GM12878 (cell line): Measurements from ENCODE around the gene TRHDE. TPM values are rescaled to one million over a fixed set of nuclear protein-coding genes. Genes with fewer than 3 reads are reported as not detected.

ENCODE experiments used
- ATAC-seq: fragments of 200-7000 bp; cut with Tn5 transposase; 3 replicates; pipeline ENCODE4 v1.9.1; 2020; ENCODE audit warnings: mild to moderate bottlenecking, moderate library complexity
- BruUV-seq: library from RNA; stranded (reverse); fragments of 400-500 nt; replicated peaks from 2 replicates; lab custom pipeline; 2021; lab: Mats Ljungman, UMichigan
- CTCF ChIA-PET: fragments of 300-600 bp; sonication (Branson Sonifier 250); formaldehyde crosslinking; extraction: SDS; loops from one replicate; lab custom pipeline; 2021; ENCODE audit warnings: inconsistent platforms; lab: Yijun Ruan, JAX
- POLR2A ChIA-PET: fragments of 350-600 bp; formaldehyde crosslinking; extraction: SDS; loops from one replicate; lab custom pipeline; 2021; ENCODE audit warnings: inconsistent platforms; lab: Charles Lee
- RAD21 ChIA-PET: fragments of 300-600 bp; sonication (Branson Sonifier 250); formaldehyde crosslinking; loops from one replicate; lab custom pipeline; 2023; ENCODE audit warnings: antibody characterized with exemption; ENCODE audit not compliant: unreplicated experiment; lab: Charles Lee
- SMC1A ChIA-PET: fragments of 300-600 bp; sonication (Branson Sonifier 250); formaldehyde crosslinking; loops from one replicate; lab custom pipeline; 2023; ENCODE audit not compliant: unreplicated experiment, uncharacterized antibody; lab: Charles Lee
- DNase-seq: peaks from one replicate; pipeline ENCODE4 v3.0.0-alpha.2; 2011; ENCODE audit warnings: low read depth, low spot score
- FAIRE-seq: peaks from 3 replicates; lab custom pipeline; 2011; peaks lifted over from hg19 to GRCh38; lab: Jason Lieb, UNC
- H2AFZ ChIP-seq: 2 replicates; pipeline ENCODE4 v1.6.0; 2011; ENCODE audit warnings: low read depth, low read length, control low read depth; ENCODE audit not compliant: control insufficient read depth
- H3K27ac ChIP-seq: 2 replicates; pipeline ENCODE4 v1.5.1; 2011; ENCODE audit warnings: control low read depth; ENCODE audit not compliant: control insufficient read depth, insufficient read depth
- H3K27me3 ChIP-seq, 2 experiments: replicated peaks in 1 of 2; 2 replicates each; pipeline versions ENCODE4 v1.6.0 to v1.6.1; 2011; ENCODE audit warnings: low read length in 1 of 2; ENCODE audit not compliant: control insufficient read depth in 2 of 2, insufficient read depth in 2 of 2
- H3K36me3 ChIP-seq, 2 experiments: 2 replicates each; pipeline ENCODE4 v1.5.1; 2011; ENCODE audit warnings: low read length in 1 of 2; ENCODE audit not compliant: control insufficient read depth in 2 of 2, insufficient read depth in 2 of 2
- H3K4me1 ChIP-seq: 2 replicates; pipeline ENCODE4 v1.6.1; 2011; ENCODE audit warnings: mild to moderate bottlenecking, low read length, moderate library complexity, mixed read lengths; ENCODE audit not compliant: control insufficient read depth, insufficient read depth
- H3K4me2 ChIP-seq: 2 replicates; pipeline ENCODE4 v1.6.0; 2011; ENCODE audit warnings: control low read depth; ENCODE audit not compliant: control insufficient read depth, insufficient read depth
- H3K4me3 ChIP-seq: fragments of 200-600 bp; sonication (generic); 2 replicates; pipeline ENCODE4 v1.5.1; 2016
- H3K79me2 ChIP-seq: 2 replicates; pipeline ENCODE4 v1.6.0; 2011; ENCODE audit warnings: low read length; ENCODE audit not compliant: control insufficient read depth, insufficient read depth
- H3K9ac ChIP-seq: 2 replicates; pipeline ENCODE4 v1.8.0; 2011; ENCODE audit warnings: low read length, control low read depth, mixed read lengths; ENCODE audit not compliant: control insufficient read depth, insufficient read depth
- H3K9me3 ChIP-seq: replicated peaks from 3 replicates; pipeline ENCODE4 v1.5.1; 2011; ENCODE audit warnings: mild to moderate bottlenecking, low read length; ENCODE audit not compliant: control insufficient read depth, insufficient read depth
- H4K20me1 ChIP-seq: 2 replicates; pipeline ENCODE4 v1.6.0; 2011; ENCODE audit not compliant: control insufficient read depth, insufficient read depth
- CBX3 ChIP-seq: fragments of 200-600 bp; sonication (generic); IDR thresholded peaks from 2 replicates; pipeline ENCODE4 v1.6.1; 2016; ENCODE audit warnings: low read depth, borderline replicate concordance
- GATAD2B ChIP-seq: fragments of 450-650 bp; conservative IDR thresholded peaks from 2 replicates; pipeline ENCODE4 v1.6.1; 2017; ENCODE audit warnings: low read depth, mild to moderate bottlenecking, moderate library complexity
- MEF2A ChIP-seq: IDR thresholded peaks from 2 replicates; pipeline ENCODE4 v1.6.1; 2011; ENCODE audit warnings: low read depth, mild to moderate bottlenecking, low read length, moderate library complexity; ENCODE audit not compliant: insufficient read depth
- NFIC ChIP-seq: IDR thresholded peaks from 2 replicates; pipeline ENCODE4 v1.6.1; 2012; ENCODE audit warnings: low read depth, mild to moderate bottlenecking, inconsistent platforms, low read length, moderate library complexity
- RAD21 ChIP-seq: IDR thresholded peaks from 2 replicates; pipeline ENCODE4 v1.6.1; 2011; ENCODE audit warnings: mild to moderate bottlenecking, low read depth, low read length, moderate library complexity; ENCODE audit not compliant: insufficient read depth
- SREBF2 ChIP-seq: IDR thresholded peaks from 2 replicates; pipeline ENCODE4 v1.6.1; 2012; ENCODE audit warnings: mild to moderate bottlenecking, low read length
- STAT3 ChIP-seq: IDR thresholded peaks from 2 replicates; pipeline ENCODE4 v1.6.1; 2011; ENCODE audit warnings: low read depth, low read length, improper control_type of control experiment
- YBX1 ChIP-seq: fragments of 450-650 bp; IDR thresholded peaks from 2 replicates; pipeline ENCODE4 v1.6.1; 2016; ENCODE audit warnings: antibody characterized with exemption
- ZBED1 ChIP-seq: IDR thresholded peaks from 2 replicates; pipeline ENCODE4 v1.6.1; 2016; ENCODE audit warnings: borderline replicate concordance
- WGBS: methylation state at CpG from one replicate; pipeline ENCODE4 v1.1.6; 2016; ENCODE audit warnings: low lambda C conversion rate; ENCODE audit not compliant: insufficient replicate concordance, insufficient coverage; ENCODE audit errors: missing lambda C conversion rate; 5-methylcytosine and 5-hydroxymethylcytosine counted together
- in situ Hi-C: fragments of 300-500 bp; cut with MboI; formaldehyde crosslinking; loops from 9 replicates; pipeline ENCODE4 v1.14.3; 2018; ENCODE audit warnings: mixed read lengths
- intact Hi-C: fragments of 100-400 bp; cut with micrococcal nuclease; formaldehyde crosslinking; loops from one replicate; pipeline ENCODE4 v1.14.2; 2022; ENCODE audit not compliant: unreplicated experiment
- polyA plus RNA-seq, 11 experiments: library from polyadenylated mRNA; depleted of rRNA in 4 of 11; unstranded in 6 of 11; stranded (reverse) in 5 of 11; fragments of >200 nt; fragmentation: Nextera tagmentation in 4 of 11; fragmentation: Illumina TruSeq in 1 of 11; extraction: Ambion mirVana in 4 of 11; extraction: Trizol in 1 of 11; gene quantifications; 1 replicate in 1 of 11; 2 replicates in 10 of 11; pipeline versions ENCODE4 v1.2.1 to v1.2.3, GENCODE V29; 2011 to 2016; ENCODE audit warnings: inconsistent platforms in 2 of 11, missing spikeins in 2 of 11, low read depth in 1 of 11
- total RNA-seq, 4 experiments: library from RNA; depleted of rRNA in 3 of 4; stranded (reverse); fragments of >200 nt in 3 of 4; fragmentation: Illumina TruSeq in 1 of 4; extraction: Trizol in 1 of 4; gene quantifications; 2 replicates each; pipeline versions ENCODE4 v1.2.1 to v1.2.3, GENCODE V29; 2013 to 2021
- TF ChIP-seq, protein P1 (sequence below): IDR thresholded peaks from 2 replicates; pipeline ENCODE4 v1.6.1; 2011; ENCODE audit warnings: borderline replicate concordance, low read depth, mild to moderate bottlenecking, moderate library complexity, low read length; ENCODE audit not compliant: insufficient read depth, poor library complexity, severe bottlenecking
- TF ChIP-seq, protein P2 (sequence below): fragments of 450-650 bp; IDR thresholded peaks from 2 replicates; pipeline ENCODE4 v1.6.1; 2016; ENCODE audit warnings: mild to moderate bottlenecking
- TF ChIP-seq, protein P3 (sequence below), 3 experiments: IDR thresholded peaks in 2 of 3; conservative IDR thresholded peaks in 1 of 3; 2 replicates each; pipeline ENCODE4 v1.5.1; 2011; ENCODE audit warnings: low read depth in 3 of 3, low read length in 3 of 3, mild to moderate bottlenecking in 3 of 3, control low read depth in 2 of 3, moderate library complexity in 2 of 3, inconsistent platforms in 1 of 3, mixed read lengths in 1 of 3; ENCODE audit not compliant: control insufficient read depth in 2 of 3, insufficient read depth in 1 of 3; ENCODE audit errors: extremely low read depth in 1 of 3

Gene TRHDE
- total and polyA plus RNA-seq, 10 of the 15 experiments (the other 5 are each of a cell fraction or from before 2014, with no cell fraction given) = not detected

DNA sequence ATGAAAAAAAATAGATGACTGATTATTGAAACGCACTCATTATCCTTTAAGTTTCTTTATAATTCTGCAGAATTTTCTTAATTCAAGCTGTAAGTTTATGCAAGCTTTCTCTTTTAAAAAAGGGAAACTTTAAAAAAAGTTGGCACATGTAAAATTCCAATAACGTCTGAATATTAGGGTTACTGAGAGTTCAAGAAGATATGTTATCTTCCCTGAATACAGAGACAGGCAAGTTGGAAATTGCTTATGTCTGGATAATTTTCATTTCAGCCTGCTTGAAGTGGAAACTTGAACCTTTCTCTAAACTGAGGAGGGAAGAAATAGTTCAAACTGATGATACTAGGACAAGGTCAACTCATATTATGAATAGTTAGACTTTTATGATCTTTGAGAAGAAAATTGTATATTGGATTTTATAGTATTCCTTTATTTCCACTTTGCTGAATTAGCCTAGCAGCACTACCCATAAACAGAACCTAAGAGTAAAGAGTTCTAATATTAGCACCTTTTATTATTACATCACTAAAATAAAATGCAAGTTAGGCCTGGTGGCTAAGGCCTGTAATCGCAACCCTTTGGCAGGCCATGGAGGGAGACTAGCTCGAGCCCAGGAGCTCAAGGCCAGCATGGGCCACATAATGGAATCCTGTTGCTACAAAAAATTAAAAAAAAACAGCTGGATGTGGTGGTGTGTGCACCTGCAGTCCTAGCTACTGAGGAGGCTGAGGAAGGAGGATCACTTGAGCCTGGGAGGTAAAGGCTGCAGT, 288.0 kb downstream of the TRHDE start (continued):
- TF ChIP-seq GATAD2B = no peak
- TF ChIP-seq ZBED1 = no peak
- no peak for TF ChIP-seq YBX1
- no peak for TF ChIP-seq NFIC

DNA sequence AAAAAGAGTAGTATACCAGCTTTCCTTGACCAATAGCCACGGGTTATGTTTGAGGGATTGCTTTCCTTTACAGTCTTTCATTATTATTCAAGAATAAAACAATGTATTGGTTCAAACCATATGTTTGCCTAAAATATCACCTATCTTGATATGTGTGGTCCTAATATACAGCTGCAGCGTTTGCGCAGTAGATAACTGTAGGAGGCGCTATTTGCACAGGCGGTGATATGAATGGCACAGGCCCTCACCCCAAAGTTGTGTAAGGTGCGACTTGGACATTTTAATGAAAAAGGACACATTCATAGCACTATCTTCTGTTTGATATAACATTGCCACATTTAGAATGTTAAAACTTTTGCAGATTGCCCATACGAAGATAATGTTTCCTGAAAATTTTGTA, 298.4 kb downstream of the TRHDE start:
- in situ Hi-C loops = no loop called here
- ATAC-seq (peak; percentile 71), DNase-seq (no peak), FAIRE-seq (no peak)
- Histone ChIP-seq H3K9ac (no peak overlapping the region), H3K79me2 (no peaks in the 10 kb centered on the region), H2AFZ (no peak overlapping the region), H3K4me2 (no peak overlapping the region), H3K4me3 (no peak overlapping the region), H4K20me1 (no peaks in the 10 kb centered on the region), H3K27me3 (no peaks in the 10 kb centered on the region), H3K9me3 (no peaks in the 10 kb centered on the region), H3K36me3 (no peaks in the 10 kb centered on the region), H3K4me1 (no peaks in the 10 kb centered on the region), H3K27ac (no peak overlapping the region)
- ChIA-PET RAD21 (no interaction called here), SMC1A (interaction anchor here (0.7 kb wide), 1 partner anchor 1225 kb away, joined by 3 read pairs; no protein-coding TSS in a partner anchor), CTCF (interaction anchor here (0.6 to 1.0 kb wide), 3 partner anchors 14 to 817 kb away, joined by 3 to 4 read pairs (median 3); no protein-coding TSS in a partner anchor), POLR2A (no interaction called here)
- 33% methylated on average over 7 of the region's 7 CpGs for WGBS
- BruUV-seq = no TSS peak
- intact Hi-C loops = no loop called here
- TF ChIP-seq MEF2A (no peak), STAT3 (no peak), CBX3 (no peak), RAD21 (peak; percentile 80), SREBF2 (no peak)
- TF ChIP-seq, protein P1, sequence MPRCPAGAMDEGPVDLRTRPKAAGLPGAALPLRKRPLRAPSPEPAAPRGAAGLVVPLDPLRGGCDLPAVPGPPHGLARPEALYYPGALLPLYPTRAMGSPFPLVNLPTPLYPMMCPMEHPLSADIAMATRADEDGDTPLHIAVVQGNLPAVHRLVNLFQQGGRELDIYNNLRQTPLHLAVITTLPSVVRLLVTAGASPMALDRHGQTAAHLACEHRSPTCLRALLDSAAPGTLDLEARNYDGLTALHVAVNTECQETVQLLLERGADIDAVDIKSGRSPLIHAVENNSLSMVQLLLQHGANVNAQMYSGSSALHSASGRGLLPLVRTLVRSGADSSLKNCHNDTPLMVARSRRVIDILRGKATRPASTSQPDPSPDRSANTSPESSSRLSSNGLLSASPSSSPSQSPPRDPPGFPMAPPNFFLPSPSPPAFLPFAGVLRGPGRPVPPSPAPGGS = no peak
- TF ChIP-seq, protein P2, sequence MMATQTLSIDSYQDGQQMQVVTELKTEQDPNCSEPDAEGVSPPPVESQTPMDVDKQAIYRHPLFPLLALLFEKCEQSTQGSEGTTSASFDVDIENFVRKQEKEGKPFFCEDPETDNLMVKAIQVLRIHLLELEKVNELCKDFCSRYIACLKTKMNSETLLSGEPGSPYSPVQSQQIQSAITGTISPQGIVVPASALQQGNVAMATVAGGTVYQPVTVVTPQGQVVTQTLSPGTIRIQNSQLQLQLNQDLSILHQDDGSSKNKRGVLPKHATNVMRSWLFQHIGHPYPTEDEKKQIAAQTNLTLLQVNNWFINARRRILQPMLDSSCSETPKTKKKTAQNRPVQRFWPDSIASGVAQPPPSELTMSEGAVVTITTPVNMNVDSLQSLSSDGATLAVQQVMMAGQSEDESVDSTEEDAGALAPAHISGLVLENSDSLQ = no peak
- TF ChIP-seq, protein P3, sequence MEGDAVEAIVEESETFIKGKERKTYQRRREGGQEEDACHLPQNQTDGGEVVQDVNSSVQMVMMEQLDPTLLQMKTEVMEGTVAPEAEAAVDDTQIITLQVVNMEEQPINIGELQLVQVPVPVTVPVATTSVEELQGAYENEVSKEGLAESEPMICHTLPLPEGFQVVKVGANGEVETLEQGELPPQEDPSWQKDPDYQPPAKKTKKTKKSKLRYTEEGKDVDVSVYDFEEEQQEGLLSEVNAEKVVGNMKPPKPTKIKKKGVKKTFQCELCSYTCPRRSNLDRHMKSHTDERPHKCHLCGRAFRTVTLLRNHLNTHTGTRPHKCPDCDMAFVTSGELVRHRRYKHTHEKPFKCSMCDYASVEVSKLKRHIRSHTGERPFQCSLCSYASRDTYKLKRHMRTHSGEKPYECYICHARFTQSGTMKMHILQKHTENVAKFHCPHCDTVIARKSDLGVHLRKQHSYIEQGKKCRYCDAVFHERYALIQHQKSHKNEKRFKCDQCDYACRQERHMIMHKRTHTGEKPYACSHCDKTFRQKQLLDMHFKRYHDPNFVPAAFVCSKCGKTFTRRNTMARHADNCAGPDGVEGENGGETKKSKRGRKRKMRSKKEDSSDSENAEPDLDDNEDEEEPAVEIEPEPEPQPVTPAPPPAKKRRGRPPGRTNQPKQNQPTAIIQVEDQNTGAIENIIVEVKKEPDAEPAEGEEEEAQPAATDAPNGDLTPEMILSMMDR (IDR thresholded peaks at IDR 0.05 in 2 of 3, conservative IDR thresholded peaks at IDR 0.05 in 1 of 3; ENCODE audit: control insufficient read depth in 2 of 3, extremely low read depth in 1 of 3, insufficient read depth in 1 of 3, low read depth in 3 of 3, low read length in 3 of 3) = peak; percentile 31 to 45 (median 41); a peak in 4 of 6 replicates
